ENCODE measurements around the gene CDHR2. TPM values are rescaled to one million over a fixed set of nuclear protein-coding genes. Genes with fewer than 3 reads are reported as not detected.

The CDHR2 gene
- total RNA-seq, 3 donors from 2014 or later, result 69.0 to 184 (median 107) TPM

- TF ChIP-seq CTCF (IDR thresholded peaks at IDR 0.05), result no peak
- peaks cover 3% of the 10 kb centered on the region for H3K36me3 ChIP-seq (ENCODE audit: low read depth)
Observed at GRCh38 chr5:176507911-176508310, 41.2 kb upstream of the CDHR2 start.

GRCh38 chr5:176508603-176509002, 40.5 kb upstream of the CDHR2 start:
- intact Hi-C loops (cut with DNase I, micrococcal nuclease), result no loop called here
- Histone ChIP-seq H3K9me3 (no peaks in the 10 kb centered on the region), H3K36me3 (ENCODE audit: low read depth) (peaks cover 3% of the 10 kb centered on the region), H3K4me1 (ENCODE audit: low read depth) (no peaks in the 10 kb centered on the region), H3K4me3 (no peak overlapping the region)
- DNase-seq, result no peak
- ATAC-seq, result no peak
- no peak for TF ChIP-seq CTCF (IDR thresholded peaks at IDR 0.05)

More at GRCh38 chr5:176507911-176508310, 41.2 kb upstream of the CDHR2 start:
- no peak overlapping the region for H3K4me3 ChIP-seq
- H3K9me3 ChIP-seq, result no peaks in the 10 kb centered on the region
- H3K4me1 ChIP-seq (ENCODE audit: low read depth), result no peaks in the 10 kb centered on the region
- no peak for ATAC-seq
- intact Hi-C loops (cut with DNase I, micrococcal nuclease), result no loop called here
- DNase-seq, result no peak

GRCh38 chr5:176513788-176514187, 35.4 kb upstream of the CDHR2 start:
- Histone ChIP-seq H3K36me3 (ENCODE audit: low read depth) (no peaks in the 10 kb centered on the region), H3K9me3 (no peaks in the 10 kb centered on the region), H3K4me3 (no peak overlapping the region), H3K4me1 (ENCODE audit: low read depth) (no peaks in the 10 kb centered on the region)
- no peak for TF ChIP-seq CTCF (IDR thresholded peaks at IDR 0.05)
- intact Hi-C loops (cut with DNase I, micrococcal nuclease), result no loop called here
- ATAC-seq (no peak), DNase-seq (no peak)

GRCh38 chr5:176514244-176514950, 34.7 kb upstream of the CDHR2 start:
- ATAC-seq, result no peak
- intact Hi-C loops (cut with DNase I, micrococcal nuclease), result no loop called here
- Histone ChIP-seq H3K36me3 (ENCODE audit: low read depth) (no peaks in the 10 kb centered on the region), H3K4me3 (no peak overlapping the region), H3K4me1 (ENCODE audit: low read depth) (no peaks in the 10 kb centered on the region), H3K9me3 (no peaks in the 10 kb centered on the region)
- DNase-seq, result no peak
- TF ChIP-seq CTCF (IDR thresholded peaks at IDR 0.05), result no peak

- no peaks in the 10 kb centered on the region for H3K36me3 ChIP-seq (ENCODE audit: low read depth)
- intact Hi-C loops (cut with DNase I, micrococcal nuclease), result no loop called here
- DNase-seq (no peak), ATAC-seq (no peak)
- TF ChIP-seq CTCF (IDR thresholded peaks at IDR 0.05), result no peak
- no peaks in the 10 kb centered on the region for H3K4me1 ChIP-seq (ENCODE audit: low read depth)
- H3K9me3 ChIP-seq, result no peaks in the 10 kb centered on the region
- no peak overlapping the region for H3K4me3 ChIP-seq
Observed at GRCh38 chr5:176515396-176515795, 33.7 kb upstream of the CDHR2 start.
